SK-N-SH treated with all-trans-retinoic acid at 6 μM for 48 hours (cell line): ENCODE results near the gene ZBTB16.

Source experiments
- ATAC-seq: fragments of 200-7000 bp; cut with Tn5 transposase; 3 replicates; pipeline ENCODE4 v1.9.1; 2020; ENCODE audit warnings: mild to moderate bottlenecking, moderate library complexity
- ARNTL ChIP-seq: fragments of 450-650 bp; formaldehyde crosslinking; IDR thresholded peaks from 2 replicates; pipeline ENCODE4 v1.5.0; 2020; ENCODE audit warnings: low read depth, mild to moderate bottlenecking, moderate library complexity, borderline replicate concordance
- CSDC2 ChIP-seq: fragments of 250-450 bp; sonication (Bioruptor Pico); IDR thresholded peaks from 2 replicates; pipeline ENCODE4 v1.5.0; 2020; ENCODE audit warnings: mild to moderate bottlenecking, moderate library complexity
- ESRRG ChIP-seq: fragments of 250-450 bp; sonication (Bioruptor Pico); IDR thresholded peaks from 2 replicates; pipeline ENCODE4 v1.6.1; 2021; ENCODE audit warnings: mild to moderate bottlenecking
- GLIS3 ChIP-seq: fragments of 250-450 bp; sonication (Bioruptor Pico); IDR thresholded peaks from 2 replicates; pipeline ENCODE4 v1.5.0; 2020; ENCODE audit warnings: mild to moderate bottlenecking, moderate library complexity
- ISL1 ChIP-seq: fragments of 250-450 bp; sonication (Bioruptor Pico); IDR thresholded peaks from 2 replicates; pipeline ENCODE4 v2.1.2; 2022; ENCODE audit warnings: mild to moderate bottlenecking, moderate library complexity
- OSR1 ChIP-seq: fragments of 250-450 bp; sonication (Bioruptor Pico); IDR thresholded peaks from 2 replicates; pipeline ENCODE4 v1.8.0; 2022; ENCODE audit warnings: moderate library complexity, mild to moderate bottlenecking, inconsistent platforms
- PPARA ChIP-seq: fragments of 250-450 bp; sonication (Bioruptor Pico); IDR thresholded peaks from 2 replicates; pipeline ENCODE4 v1.5.0; 2020; ENCODE audit warnings: mild to moderate bottlenecking, borderline replicate concordance
- RARB ChIP-seq: fragments of 250-450 bp; sonication (Bioruptor Pico); IDR thresholded peaks from 2 replicates; pipeline ENCODE4 v1.8.0; 2021; ENCODE audit warnings: mild to moderate bottlenecking, moderate library complexity
- SNAI2 ChIP-seq: fragments of 250-450 bp; sonication (Bioruptor Pico); IDR thresholded peaks from 2 replicates; pipeline ENCODE4 v1.5.0; 2020; ENCODE audit warnings: mild to moderate bottlenecking, moderate library complexity
- TCF4 ChIP-seq: fragments of 250-450 bp; sonication (Bioruptor Pico); IDR thresholded peaks from 2 replicates; pipeline ENCODE4 v1.8.0; 2021; ENCODE audit warnings: mild to moderate bottlenecking, moderate library complexity, borderline replicate concordance
- TOX ChIP-seq: fragments of 250-450 bp; sonication (Bioruptor Pico); IDR thresholded peaks from 2 replicates; pipeline ENCODE4 v1.8.0; 2021; ENCODE audit warnings: mild to moderate bottlenecking, moderate library complexity, borderline replicate concordance
- ZC3H10 ChIP-seq: fragments of 250-450 bp; sonication (Bioruptor Pico); IDR thresholded peaks from 2 replicates; pipeline ENCODE4 v1.5.1; 2021; ENCODE audit warnings: mild to moderate bottlenecking, moderate library complexity
- ZFP3 ChIP-seq: fragments of 250-450 bp; sonication (Bioruptor Pico); IDR thresholded peaks from 2 replicates; pipeline ENCODE4 v1.5.0; 2020; ENCODE audit warnings: mild to moderate bottlenecking, moderate library complexity
- ZFP30 ChIP-seq: fragments of 450-650 bp; formaldehyde crosslinking; IDR thresholded peaks from 2 replicates; pipeline ENCODE4 v1.5.0; 2022; ENCODE audit warnings: mild to moderate bottlenecking, moderate library complexity
- ZNF70 ChIP-seq: fragments of 450-650 bp; formaldehyde crosslinking; IDR thresholded peaks from 2 replicates; pipeline ENCODE4 v1.5.0; 2020; ENCODE audit warnings: mild to moderate bottlenecking, moderate library complexity
- ZNF8 ChIP-seq: fragments of 450-650 bp; formaldehyde crosslinking; IDR thresholded peaks from 2 replicates; pipeline ENCODE4 v1.5.0; 2020; ENCODE audit warnings: mild to moderate bottlenecking, moderate library complexity
- TF ChIP-seq, protein P1 (sequence below): fragments of 250-450 bp; sonication (Bioruptor Pico); IDR thresholded peaks from 2 replicates; pipeline ENCODE4 v1.5.1; 2021; ENCODE audit warnings: mild to moderate bottlenecking, moderate library complexity
- TF ChIP-seq, protein P2 (sequence below): fragments of 250-450 bp; sonication (Bioruptor Pico); IDR thresholded peaks from 2 replicates; pipeline ENCODE4 v1.8.0; 2021; ENCODE audit warnings: low read depth, mild to moderate bottlenecking, moderate library complexity, borderline replicate concordance
- TF ChIP-seq, protein P3 (sequence below): fragments of 250-450 bp; sonication (Bioruptor Pico); IDR thresholded peaks from 2 replicates; pipeline ENCODE4 v1.8.0; 2020; ENCODE audit warnings: mild to moderate bottlenecking, moderate library complexity, borderline replicate concordance
- TF ChIP-seq, protein P4 (sequence below): fragments of 250-450 bp; sonication (Bioruptor Pico); IDR thresholded peaks from 2 replicates; pipeline ENCODE4 v1.5.0; 2020; ENCODE audit warnings: mild to moderate bottlenecking, moderate library complexity

Gene ZBTB16

DNA sequence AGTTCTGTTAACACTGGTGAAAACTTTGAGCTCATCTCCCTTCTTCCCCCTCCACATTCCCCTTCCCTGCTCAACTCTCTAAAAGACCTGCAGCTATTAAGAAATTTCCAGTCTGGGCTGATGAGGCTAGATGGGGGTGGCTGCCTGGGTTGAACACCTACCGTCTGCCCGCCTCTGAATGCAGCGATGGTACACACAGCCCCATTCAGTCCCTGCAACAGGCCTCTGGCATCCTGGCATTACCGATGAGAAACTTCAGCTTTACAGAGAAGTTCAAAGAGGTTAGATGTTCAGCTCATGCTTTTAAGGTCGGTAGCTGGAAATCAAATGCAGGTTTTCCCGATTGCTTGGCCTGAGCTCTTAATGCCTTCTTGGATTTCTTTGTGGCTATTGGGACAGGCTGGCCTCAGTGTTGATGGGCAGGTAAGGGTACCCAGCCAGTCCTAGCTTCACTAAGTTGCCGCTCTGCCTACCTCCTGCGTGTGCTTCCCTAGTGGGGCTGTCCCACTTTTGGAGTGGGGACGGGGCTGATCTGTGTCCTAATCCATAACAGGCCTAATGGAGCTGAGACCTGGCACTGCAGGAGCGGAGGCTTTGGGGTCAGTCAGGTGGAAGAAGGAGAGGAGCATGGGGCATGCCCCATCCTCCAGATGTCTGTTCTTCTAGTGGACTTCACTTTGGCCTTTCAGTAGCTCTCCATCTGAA lies 49.1 kb downstream of the ZBTB16 start:
- TF ChIP-seq OSR1 (no peak), ESRRG (no peak), ZFP30 (CRISPR knock-in tag) (no peak), ISL1 (CRISPR knock-in tag) (no peak), PPARA (CRISPR knock-in tag) (no peak), ZFP3 (no peak), GLIS3 (CRISPR knock-in tag) (no peak), ARNTL (no peak), TCF4 (no peak)
- TF ChIP-seq, protein P1, sequence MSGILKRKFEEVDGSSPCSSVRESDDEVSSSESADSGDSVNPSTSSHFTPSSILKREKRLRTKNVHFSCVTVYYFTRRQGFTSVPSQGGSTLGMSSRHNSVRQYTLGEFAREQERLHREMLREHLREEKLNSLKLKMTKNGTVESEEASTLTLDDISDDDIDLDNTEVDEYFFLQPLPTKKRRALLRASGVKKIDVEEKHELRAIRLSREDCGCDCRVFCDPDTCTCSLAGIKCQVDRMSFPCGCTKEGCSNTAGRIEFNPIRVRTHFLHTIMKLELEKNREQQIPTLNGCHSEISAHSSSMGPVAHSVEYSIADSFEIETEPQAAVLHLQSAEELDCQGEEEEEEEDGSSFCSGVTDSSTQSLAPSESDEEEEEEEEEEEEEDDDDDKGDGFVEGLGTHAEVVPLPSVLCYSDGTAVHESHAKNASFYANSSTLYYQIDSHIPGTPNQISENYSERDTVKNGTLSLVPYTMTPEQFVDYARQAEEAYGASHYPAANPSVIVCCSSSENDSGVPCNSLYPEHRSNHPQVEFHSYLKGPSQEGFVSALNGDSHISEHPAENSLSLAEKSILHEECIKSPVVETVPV (CRISPR knock-in tag), result no peak
- TF ChIP-seq, protein P2, sequence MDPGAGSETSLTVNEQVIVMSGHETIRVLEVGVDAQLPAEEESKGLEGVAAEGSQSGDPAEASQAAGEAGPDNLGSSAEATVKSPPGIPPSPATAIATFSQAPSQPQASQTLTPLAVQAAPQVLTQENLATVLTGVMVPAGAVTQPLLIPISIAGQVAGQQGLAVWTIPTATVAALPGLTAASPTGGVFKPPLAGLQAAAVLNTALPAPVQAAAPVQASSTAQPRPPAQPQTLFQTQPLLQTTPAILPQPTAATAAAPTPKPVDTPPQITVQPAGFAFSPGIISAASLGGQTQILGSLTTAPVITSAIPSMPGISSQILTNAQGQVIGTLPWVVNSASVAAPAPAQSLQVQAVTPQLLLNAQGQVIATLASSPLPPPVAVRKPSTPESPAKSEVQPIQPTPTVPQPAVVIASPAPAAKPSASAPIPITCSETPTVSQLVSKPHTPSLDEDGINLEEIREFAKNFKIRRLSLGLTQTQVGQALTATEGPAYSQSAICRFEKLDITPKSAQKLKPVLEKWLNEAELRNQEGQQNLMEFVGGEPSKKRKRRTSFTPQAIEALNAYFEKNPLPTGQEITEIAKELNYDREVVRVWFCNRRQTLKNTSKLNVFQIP (CRISPR knock-in tag), result no peak
- TF ChIP-seq, protein P3, sequence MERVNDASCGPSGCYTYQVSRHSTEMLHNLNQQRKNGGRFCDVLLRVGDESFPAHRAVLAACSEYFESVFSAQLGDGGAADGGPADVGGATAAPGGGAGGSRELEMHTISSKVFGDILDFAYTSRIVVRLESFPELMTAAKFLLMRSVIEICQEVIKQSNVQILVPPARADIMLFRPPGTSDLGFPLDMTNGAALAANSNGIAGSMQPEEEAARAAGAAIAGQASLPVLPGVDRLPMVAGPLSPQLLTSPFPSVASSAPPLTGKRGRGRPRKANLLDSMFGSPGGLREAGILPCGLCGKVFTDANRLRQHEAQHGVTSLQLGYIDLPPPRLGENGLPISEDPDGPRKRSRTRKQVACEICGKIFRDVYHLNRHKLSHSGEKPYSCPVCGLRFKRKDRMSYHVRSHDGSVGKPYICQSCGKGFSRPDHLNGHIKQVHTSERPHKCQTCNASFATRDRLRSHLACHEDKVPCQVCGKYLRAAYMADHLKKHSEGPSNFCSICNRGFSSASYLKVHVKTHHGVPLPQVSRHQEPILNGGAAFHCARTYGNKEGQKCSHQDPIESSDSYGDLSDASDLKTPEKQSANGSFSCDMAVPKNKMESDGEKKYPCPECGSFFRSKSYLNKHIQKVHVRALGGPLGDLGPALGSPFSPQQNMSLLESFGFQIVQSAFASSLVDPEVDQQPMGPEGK (CRISPR knock-in tag), result no peak

DNA sequence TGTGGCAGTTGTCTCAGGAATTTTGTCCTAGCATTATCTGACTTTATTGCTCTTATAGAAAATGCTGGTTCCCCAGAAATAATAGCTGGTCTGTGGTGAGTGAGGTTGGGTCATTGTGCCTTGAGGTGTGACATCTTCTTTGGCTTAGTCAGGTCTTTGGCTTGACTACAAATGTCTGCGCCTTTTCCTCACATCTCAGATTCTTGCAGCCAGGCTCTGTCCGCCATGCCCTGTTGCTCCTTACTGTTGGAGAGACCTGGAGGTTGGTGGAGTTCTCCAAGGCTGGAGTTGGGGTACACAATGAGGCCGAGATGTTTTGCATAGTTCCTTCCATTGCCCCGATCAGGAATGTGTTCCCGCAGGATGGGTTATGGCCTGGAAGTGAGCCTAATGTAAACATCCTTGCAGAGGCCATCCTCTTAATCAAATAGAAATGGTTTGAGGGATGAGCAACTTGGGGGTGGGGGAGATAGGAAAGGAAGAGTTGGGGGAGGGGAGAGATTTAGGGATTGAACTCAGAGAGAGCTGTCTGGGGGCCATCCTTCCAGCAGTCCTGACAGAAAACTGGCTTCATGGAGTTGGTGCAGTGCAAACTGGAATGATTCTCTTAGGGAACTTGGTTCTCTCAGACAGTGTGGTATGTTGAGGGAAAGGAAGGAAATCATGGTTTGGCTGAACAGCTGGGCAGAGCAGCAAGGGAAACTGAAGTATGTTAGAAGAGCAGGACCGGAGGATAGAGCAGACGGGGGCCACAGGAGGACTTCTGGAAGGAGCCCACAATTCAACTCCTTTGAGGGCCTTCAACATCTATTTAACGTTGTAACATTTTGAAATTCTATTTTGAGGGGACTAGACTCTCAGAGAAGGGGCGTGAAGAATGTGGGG lies 49.9 kb downstream of the ZBTB16 start:
- ATAC-seq, result no peak
- TF ChIP-seq GLIS3 (CRISPR knock-in tag) (no peak), ZFP3 (no peak), SNAI2 (CRISPR knock-in tag) (no peak), ZNF8 (CRISPR knock-in tag) (no peak), TOX (CRISPR knock-in tag) (no peak), CSDC2 (CRISPR knock-in tag) (no peak), ESRRG (no peak), ZNF70 (no peak), PPARA (CRISPR knock-in tag) (no peak), OSR1 (no peak), ZFP30 (CRISPR knock-in tag) (no peak), ZC3H10 (CRISPR knock-in tag) (no peak), RARB (no peak)
- TF ChIP-seq, protein P3 (CRISPR knock-in tag), result no peak
- TF ChIP-seq, protein P4, sequence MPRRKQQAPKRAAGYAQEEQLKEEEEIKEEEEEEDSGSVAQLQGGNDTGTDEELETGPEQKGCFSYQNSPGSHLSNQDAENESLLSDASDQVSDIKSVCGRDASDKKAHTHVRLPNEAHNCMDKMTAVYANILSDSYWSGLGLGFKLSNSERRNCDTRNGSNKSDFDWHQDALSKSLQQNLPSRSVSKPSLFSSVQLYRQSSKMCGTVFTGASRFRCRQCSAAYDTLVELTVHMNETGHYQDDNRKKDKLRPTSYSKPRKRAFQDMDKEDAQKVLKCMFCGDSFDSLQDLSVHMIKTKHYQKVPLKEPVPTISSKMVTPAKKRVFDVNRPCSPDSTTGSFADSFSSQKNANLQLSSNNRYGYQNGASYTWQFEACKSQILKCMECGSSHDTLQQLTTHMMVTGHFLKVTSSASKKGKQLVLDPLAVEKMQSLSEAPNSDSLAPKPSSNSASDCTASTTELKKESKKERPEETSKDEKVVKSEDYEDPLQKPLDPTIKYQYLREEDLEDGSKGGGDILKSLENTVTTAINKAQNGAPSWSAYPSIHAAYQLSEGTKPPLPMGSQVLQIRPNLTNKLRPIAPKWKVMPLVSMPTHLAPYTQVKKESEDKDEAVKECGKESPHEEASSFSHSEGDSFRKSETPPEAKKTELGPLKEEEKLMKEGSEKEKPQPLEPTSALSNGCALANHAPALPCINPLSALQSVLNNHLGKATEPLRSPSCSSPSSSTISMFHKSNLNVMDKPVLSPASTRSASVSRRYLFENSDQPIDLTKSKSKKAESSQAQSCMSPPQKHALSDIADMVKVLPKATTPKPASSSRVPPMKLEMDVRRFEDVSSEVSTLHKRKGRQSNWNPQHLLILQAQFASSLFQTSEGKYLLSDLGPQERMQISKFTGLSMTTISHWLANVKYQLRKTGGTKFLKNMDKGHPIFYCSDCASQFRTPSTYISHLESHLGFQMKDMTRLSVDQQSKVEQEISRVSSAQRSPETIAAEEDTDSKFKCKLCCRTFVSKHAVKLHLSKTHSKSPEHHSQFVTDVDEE (CRISPR knock-in tag), result no peak

More for the DNA sequence above, 49.1 kb downstream of the ZBTB16 start:
- no peak for ATAC-seq
